Panc1 (cell line): Measurements from ENCODE around the gene SEMA4F. TPM values are rescaled to one million over a fixed set of nuclear protein-coding genes. Genes with fewer than 3 reads are reported as not detected.

Experiments
- ATAC-seq: fragments of 200-7000 bp; cut with Tn5 transposase; 2 replicates; pipeline ENCODE4 v1.9.1; 2020; ENCODE audit warnings: mild to moderate bottlenecking, moderate library complexity
- BruUV-seq: library from RNA; stranded (reverse); fragments of 400-500 nt; replicated peaks from 2 replicates; lab custom pipeline; 2021; lab: Mats Ljungman, UMichigan
- CTCF ChIA-PET: fragments of 300-600 bp; sonication (Branson Sonifier 250); formaldehyde crosslinking; loops from one replicate; lab custom pipeline; 2022; ENCODE audit warnings: antibody characterized with exemption; lab: Charles Lee
- POLR2A ChIA-PET: fragments of 300-600 bp; sonication (Branson Sonifier 250); formaldehyde crosslinking; loops from one replicate; lab custom pipeline; 2022; ENCODE audit warnings: antibody characterized with exemption; lab: Charles Lee
- DNase-seq: peaks from one replicate; pipeline ENCODE4 v3.0.0-alpha.2; 2010; ENCODE audit warnings: low read depth, low spot score
- H3K27ac ChIP-seq: 2 replicates; pipeline ENCODE4 v1.5.1; 2011; ENCODE audit warnings: mild to moderate bottlenecking, low read length, inconsistent platforms
- H3K27me3 ChIP-seq: fragments of 200-500 bp; sonication (Bioruptor generic); 2 replicates; pipeline ENCODE4 v1.6.0; 2014; ENCODE audit warnings: low read length, inconsistent platforms; ENCODE audit not compliant: control insufficient read depth, insufficient read depth
- H3K36me3 ChIP-seq: fragments of 200-500 bp; sonication (Bioruptor generic); 2 replicates; pipeline ENCODE4 v1.5.1; 2014; ENCODE audit warnings: inconsistent platforms, mild to moderate bottlenecking, low read length, moderate library complexity; ENCODE audit not compliant: control insufficient read depth, insufficient read depth
- H3K4me1 ChIP-seq: 2 replicates; pipeline ENCODE4 v1.5.1; 2011; ENCODE audit warnings: inconsistent platforms, mild to moderate bottlenecking, low read length, moderate library complexity; ENCODE audit not compliant: control insufficient read depth, insufficient read depth
- H3K4me3 ChIP-seq, 2 experiments: 2 replicates each; pipeline ENCODE4 v1.5.1; 2011 to 2012; ENCODE audit warnings: low read depth in 2 of 2, low read length in 2 of 2, mild to moderate bottlenecking in 2 of 2, inconsistent platforms in 1 of 2, moderate library complexity in 1 of 2
- H3K9me3 ChIP-seq: fragments of 200-500 bp; sonication (Bioruptor generic); 2 replicates; pipeline ENCODE4 v1.5.1; 2014; ENCODE audit warnings: low read depth, mild to moderate bottlenecking, inconsistent platforms, low read length, moderate library complexity; ENCODE audit not compliant: control insufficient read depth, insufficient read depth
- CTCF ChIP-seq: fragments of 450-650 bp; IDR thresholded peaks from 2 replicates; pipeline ENCODE4 v1.5.1; 2017; ENCODE audit warnings: mild to moderate bottlenecking
- POLR2AphosphoS5 ChIP-seq: IDR thresholded peaks from 2 replicates; pipeline ENCODE4 v1.6.1; 2012; ENCODE audit warnings: mild to moderate bottlenecking, low read depth, low read length, moderate library complexity
- SIN3A ChIP-seq: IDR thresholded peaks from 2 replicates; pipeline ENCODE4 v1.6.1; 2012; ENCODE audit warnings: low read depth, mild to moderate bottlenecking, low read length, moderate library complexity, borderline replicate concordance; ENCODE audit not compliant: insufficient read depth
- TCF7L2 ChIP-seq: IDR thresholded peaks from 2 replicates; pipeline ENCODE4 v1.6.1; 2011; ENCODE audit warnings: mild to moderate bottlenecking, low read depth, low read length, inconsistent platforms
- in situ Hi-C: cut with HindIII; loops from 2 replicates; pipeline ENCODE4 v1.10.0; 2016; ENCODE audit warnings: low sequenced_read_pairs, low pct_unique_long_range_greater_than_20kb
- intact Hi-C: fragments of 100-400 bp; cut with micrococcal nuclease; formaldehyde crosslinking; loops from one replicate; pipeline ENCODE4 v1.10.0; 2022; ENCODE audit not compliant: unreplicated experiment
- total RNA-seq: library from RNA; stranded (reverse); gene quantifications from one replicate; pipeline ENCODE4 v1.2.1, GENCODE V29; 2021; ENCODE audit not compliant: unreplicated experiment
- TF ChIP-seq, protein P1 (sequence below), 2 experiments: IDR thresholded peaks; 2 replicates each; pipeline ENCODE4 v1.6.1; 2011 to 2012; ENCODE audit warnings: low read depth in 2 of 2, control low read depth in 1 of 2, low read length in 1 of 2, mild to moderate bottlenecking in 1 of 2, moderate library complexity in 1 of 2; ENCODE audit not compliant: insufficient read depth in 1 of 2

Gene SEMA4F
- total RNA-seq, 1 experiment from 2014 or later, result 13.3 TPM

GRCh38 chr2:74704216-74704615 lies 50.2 kb downstream of the SEMA4F start:
- ATAC-seq (no peak), DNase-seq (no peak)
- Histone ChIP-seq H3K27ac (no peak overlapping the region), H3K27me3 (peaks cover 5% of the 10 kb centered on the region), H3K4me3 (no peak overlapping the region), H3K4me1 (no peaks in the 10 kb centered on the region), H3K36me3 (no peaks in the 10 kb centered on the region), H3K9me3 (no peaks in the 10 kb centered on the region)
- TF ChIP-seq SIN3A (no peak), POLR2AphosphoS5 (no peak), CTCF (no peak), TCF7L2 (no peak)
- TF ChIP-seq, protein P1, sequence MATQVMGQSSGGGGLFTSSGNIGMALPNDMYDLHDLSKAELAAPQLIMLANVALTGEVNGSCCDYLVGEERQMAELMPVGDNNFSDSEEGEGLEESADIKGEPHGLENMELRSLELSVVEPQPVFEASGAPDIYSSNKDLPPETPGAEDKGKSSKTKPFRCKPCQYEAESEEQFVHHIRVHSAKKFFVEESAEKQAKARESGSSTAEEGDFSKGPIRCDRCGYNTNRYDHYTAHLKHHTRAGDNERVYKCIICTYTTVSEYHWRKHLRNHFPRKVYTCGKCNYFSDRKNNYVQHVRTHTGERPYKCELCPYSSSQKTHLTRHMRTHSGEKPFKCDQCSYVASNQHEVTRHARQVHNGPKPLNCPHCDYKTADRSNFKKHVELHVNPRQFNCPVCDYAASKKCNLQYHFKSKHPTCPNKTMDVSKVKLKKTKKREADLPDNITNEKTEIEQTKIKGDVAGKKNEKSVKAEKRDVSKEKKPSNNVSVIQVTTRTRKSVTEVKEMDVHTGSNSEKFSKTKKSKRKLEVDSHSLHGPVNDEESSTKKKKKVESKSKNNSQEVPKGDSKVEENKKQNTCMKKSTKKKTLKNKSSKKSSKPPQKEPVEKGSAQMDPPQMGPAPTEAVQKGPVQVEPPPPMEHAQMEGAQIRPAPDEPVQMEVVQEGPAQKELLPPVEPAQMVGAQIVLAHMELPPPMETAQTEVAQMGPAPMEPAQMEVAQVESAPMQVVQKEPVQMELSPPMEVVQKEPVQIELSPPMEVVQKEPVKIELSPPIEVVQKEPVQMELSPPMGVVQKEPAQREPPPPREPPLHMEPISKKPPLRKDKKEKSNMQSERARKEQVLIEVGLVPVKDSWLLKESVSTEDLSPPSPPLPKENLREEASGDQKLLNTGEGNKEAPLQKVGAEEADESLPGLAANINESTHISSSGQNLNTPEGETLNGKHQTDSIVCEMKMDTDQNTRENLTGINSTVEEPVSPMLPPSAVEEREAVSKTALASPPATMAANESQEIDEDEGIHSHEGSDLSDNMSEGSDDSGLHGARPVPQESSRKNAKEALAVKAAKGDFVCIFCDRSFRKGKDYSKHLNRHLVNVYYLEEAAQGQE (IDR thresholded peaks at IDR 0.05; ENCODE audit: insufficient read depth in 1 of 2, low read depth in 2 of 2, low read length in 1 of 2), result no peak
- BruUV-seq, result no TSS peak
- in situ Hi-C loops, result no loop called here
- intact Hi-C loops, result loop anchor here (5.0 kb wide), 1 partner anchor 908 kb away; no protein-coding TSS in a partner anchor
- ChIA-PET POLR2A (no interaction called here), CTCF (no interaction called here)

DNA sequence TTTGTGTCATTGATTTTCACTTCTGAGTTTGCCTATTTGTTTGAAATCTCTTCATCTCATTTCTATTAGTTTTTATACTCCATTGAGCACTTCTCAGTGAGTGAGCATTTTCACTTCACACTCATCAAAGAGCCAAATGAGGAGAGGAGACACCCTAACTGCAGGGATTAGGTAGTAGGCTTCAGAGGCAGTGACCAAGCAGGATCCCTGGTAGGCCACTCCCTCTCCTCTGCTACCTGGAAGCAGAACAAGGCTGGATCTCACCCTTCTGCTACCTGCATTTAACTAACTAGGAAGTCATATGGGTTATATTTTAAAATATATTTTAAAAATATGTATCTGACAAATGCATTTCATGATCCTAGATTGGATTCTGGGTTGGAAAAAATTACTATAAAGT lies 52.7 kb downstream of the SEMA4F start:
- H3K4me1 ChIP-seq, result no peaks in the 10 kb centered on the region
- no peaks in the 10 kb centered on the region for H3K36me3 ChIP-seq
- intact Hi-C loops (no loop called here), in situ Hi-C loops (no loop called here)
- TF ChIP-seq POLR2AphosphoS5, result no peak
- TF ChIP-seq SIN3A, result no peak
- CTCF ChIA-PET, result no interaction called here
- H3K9me3 ChIP-seq, result no peaks in the 10 kb centered on the region
- H3K4me3 ChIP-seq, result no peak overlapping the region
- DNase-seq, result no peak
- ATAC-seq, result no peak
- peaks cover 3% of the 10 kb centered on the region for H3K27me3 ChIP-seq
- no peak overlapping the region for H3K27ac ChIP-seq
- BruUV-seq, result no TSS peak
- POLR2A ChIA-PET, result no interaction called here

DNA sequence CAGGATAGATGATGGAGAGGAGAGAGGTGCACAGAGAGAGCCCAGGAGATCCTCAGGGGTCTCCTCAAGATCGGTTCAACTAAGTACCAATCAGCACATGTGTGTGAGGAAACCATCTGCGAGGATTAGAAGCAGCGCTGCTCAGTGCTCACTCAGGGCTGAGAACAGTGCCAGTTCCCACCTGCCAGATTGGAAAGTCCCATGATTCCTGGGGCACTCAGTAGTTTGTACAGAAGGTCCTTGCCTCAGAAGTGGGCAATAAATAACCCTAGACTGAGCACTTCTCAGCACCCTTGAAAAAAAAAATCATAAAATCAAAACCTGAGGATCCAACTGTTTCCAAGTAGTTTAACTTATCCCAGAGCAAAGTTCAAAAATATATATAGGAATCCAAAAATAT lies 53.8 kb downstream of the SEMA4F start:
- DNase-seq (no peak), ATAC-seq (no peak)
- Histone ChIP-seq H3K4me3 (no peak overlapping the region), H3K27ac (no peak overlapping the region), H3K36me3 (no peaks in the 10 kb centered on the region), H3K4me1 (no peaks in the 10 kb centered on the region), H3K27me3 (peaks cover 3% of the 10 kb centered on the region), H3K9me3 (no peaks in the 10 kb centered on the region)
- TF ChIP-seq TCF7L2 (no peak), SIN3A (no peak), CTCF (no peak)
- ChIA-PET CTCF (no interaction called here), POLR2A (no interaction called here)
- intact Hi-C loops (no loop called here), in situ Hi-C loops (no loop called here)
- BruUV-seq, result no TSS peak
